GM23338 (cell line): ENCODE data around the gene SYNE3. TPM values are rescaled to one million over a fixed set of nuclear protein-coding genes. Genes with fewer than 3 reads are reported as not detected.

Experiments
- ATAC-seq: fragments of 200-7000 bp; cut with Tn5 transposase; 3 replicates; pipeline ENCODE4 v1.9.1; 2020
- DNase-seq: peaks from one replicate; pipeline ENCODE4 v3.0.0-alpha.2; 2015; ENCODE audit warnings: low spot score
- H2AFZ ChIP-seq: fragments of 200-600 bp; sonication (generic); 2 replicates; pipeline ENCODE4 v1.8.0; 2016; ENCODE audit warnings: antibody characterized with exemption, mild to moderate bottlenecking, moderate library complexity
- H3F3A ChIP-seq: fragments of 200-600 bp; sonication (generic); replicated peaks from 2 replicates; pipeline ENCODE4 v1.8.0; 2017; ENCODE audit warnings: antibody characterized with exemption, mixed run types, low read depth
- H3K27ac ChIP-seq: fragments of 200-600 bp; sonication (generic); 2 replicates; pipeline ENCODE4 v1.6.1; 2016; ENCODE audit warnings: low read depth
- H3K27me3 ChIP-seq: fragments of 200-600 bp; sonication (generic); 2 replicates; pipeline ENCODE4 v1.8.0; 2016; ENCODE audit warnings: mild to moderate bottlenecking, mixed run types, moderate library complexity; ENCODE audit not compliant: insufficient read depth
- H3K36me3 ChIP-seq: fragments of 200-600 bp; sonication (generic); 2 replicates; pipeline ENCODE4 v1.8.0; 2016; ENCODE audit warnings: mild to moderate bottlenecking; ENCODE audit not compliant: insufficient read depth
- H3K4me1 ChIP-seq: fragments of 200-600 bp; sonication (generic); 2 replicates; pipeline ENCODE4 v1.8.0; 2016; ENCODE audit warnings: mild to moderate bottlenecking, moderate library complexity; ENCODE audit not compliant: insufficient read depth
- H3K4me2 ChIP-seq: fragments of 200-600 bp; sonication (generic); 2 replicates; pipeline ENCODE4 v1.7.1; 2017; ENCODE audit warnings: mixed run types
- H3K4me3 ChIP-seq: fragments of 200-600 bp; sonication (generic); 2 replicates; pipeline ENCODE4 v1.6.1; 2016; ENCODE audit warnings: mixed run types
- H3K79me2 ChIP-seq: fragments of 200-600 bp; sonication (generic); replicated peaks from 2 replicates; pipeline ENCODE4 v1.8.0; 2017; ENCODE audit warnings: mild to moderate bottlenecking; ENCODE audit not compliant: insufficient read depth
- H3K9me2 ChIP-seq: fragments of 200-600 bp; sonication (generic); 2 replicates; pipeline ENCODE4 v1.8.0; 2017; ENCODE audit not compliant: insufficient read depth
- H4K20me1 ChIP-seq: fragments of 200-600 bp; sonication (generic); replicated peaks from 2 replicates; pipeline ENCODE4 v1.8.0; 2017; ENCODE audit warnings: mild to moderate bottlenecking; ENCODE audit not compliant: insufficient read depth
- H3K27ac Mint-ChIP-seq: 2 replicates; pipeline ENCODE4 v1.8.0; 2020; ENCODE audit warnings: inconsistent platforms, mild to moderate bottlenecking, moderate library complexity, mixed read lengths
- H3K27me3 Mint-ChIP-seq: 3 replicates; pipeline ENCODE4 v1.8.0; 2022; ENCODE audit warnings: low read depth, mild to moderate bottlenecking, moderate library complexity, mixed read lengths, inconsistent platforms; ENCODE audit not compliant: insufficient read depth, poor library complexity
- H3K36me3 Mint-ChIP-seq: 3 replicates; pipeline ENCODE4 v1.8.0; 2021; ENCODE audit warnings: low read depth, mild to moderate bottlenecking, inconsistent platforms, moderate library complexity, mixed read lengths
- H3K4me1 Mint-ChIP-seq: 3 replicates; pipeline ENCODE4 v1.8.0; 2020; ENCODE audit warnings: mild to moderate bottlenecking, inconsistent platforms, mixed read lengths
- H3K4me3 Mint-ChIP-seq: 3 replicates; pipeline ENCODE4 v1.8.0; 2021; ENCODE audit warnings: moderate library complexity, mild to moderate bottlenecking, inconsistent platforms, mixed read lengths
- H3K9me3 Mint-ChIP-seq: 3 replicates; pipeline ENCODE4 v1.8.0; 2020; ENCODE audit warnings: moderate library complexity, mild to moderate bottlenecking, inconsistent platforms, mixed read lengths
- CREB1 ChIP-seq: fragments of 250-450 bp; sonication (Bioruptor Pico); IDR thresholded peaks from 2 replicates; pipeline ENCODE4 v1.5.0; 2020; ENCODE audit warnings: low read depth, mild to moderate bottlenecking, moderate library complexity
- CTCF ChIP-seq, 2 experiments: fragments of 200-600 bp in 1 of 2; sonication (generic) in 1 of 2; conservative IDR thresholded peaks; 2 replicates each; pipeline versions ENCODE4 v1.5.1 to v1.6.1; 2016 to 2017; ENCODE audit warnings: antibody characterized with exemption in 2 of 2, low read depth in 2 of 2, mild to moderate bottlenecking in 2 of 2, moderate library complexity in 1 of 2
- ETS1 ChIP-seq: IDR thresholded peaks from 2 replicates; pipeline ENCODE4 v1.6.1; 2016; ENCODE audit warnings: antibody characterized with exemption
- EZH2 ChIP-seq: fragments of 200-600 bp; sonication (generic); IDR thresholded peaks from one replicate; pipeline ENCODE4 v1.8.0; 2017; ENCODE audit warnings: antibody characterized with exemption, mild to moderate bottlenecking, low read depth; ENCODE audit not compliant: unreplicated experiment
- EZH2phosphoT487 ChIP-seq: fragments of 200-600 bp; sonication (generic); IDR thresholded peaks from one replicate; pipeline ENCODE4 v1.8.1; 2018; ENCODE audit warnings: antibody characterized with exemption; ENCODE audit not compliant: unreplicated experiment
- JUNB ChIP-seq: IDR thresholded peaks from one replicate; pipeline ENCODE4 v1.6.1; 2016; ENCODE audit warnings: antibody characterized with exemption; ENCODE audit not compliant: unreplicated experiment
- NANOG ChIP-seq: IDR thresholded peaks from 2 replicates; pipeline ENCODE4 v1.6.1; 2016; ENCODE audit warnings: antibody characterized with exemption, borderline replicate concordance
- POLR2AphosphoS5 ChIP-seq: IDR thresholded peaks from 2 replicates; pipeline ENCODE4 v1.6.1; 2016; ENCODE audit warnings: antibody characterized with exemption, low read depth
- REST ChIP-seq: IDR thresholded peaks from one replicate; pipeline ENCODE4 v1.6.1; 2018; ENCODE audit warnings: antibody characterized with exemption; ENCODE audit not compliant: unreplicated experiment
- STAT1 ChIP-seq: IDR thresholded peaks from one replicate; pipeline ENCODE4 v1.6.1; 2016; ENCODE audit warnings: antibody characterized with exemption; ENCODE audit not compliant: unreplicated experiment
- ZNF114 ChIP-seq: fragments of 250-450 bp; sonication (Bioruptor Pico); IDR thresholded peaks from 2 replicates; pipeline ENCODE4 v1.5.0; 2020; ENCODE audit warnings: mild to moderate bottlenecking, moderate library complexity
- ZNF331 ChIP-seq: fragments of 250-450 bp; sonication (Bioruptor Pico); IDR thresholded peaks from 2 replicates; pipeline ENCODE4 v1.5.0; 2020; ENCODE audit warnings: low read depth, mild to moderate bottlenecking, moderate library complexity
- ZNF462 ChIP-seq: fragments of 250-450 bp; sonication (Bioruptor Pico); IDR thresholded peaks from 2 replicates; pipeline ENCODE4 v1.5.0; 2020; ENCODE audit warnings: mild to moderate bottlenecking, moderate library complexity
- polyA plus RNA-seq: library from polyadenylated mRNA; unstranded; fragments of >200 nt; fragmentation: Nextera tagmentation; extraction: Ambion mirVana; gene quantifications from 2 replicates; pipeline ENCODE4 v1.2.1, GENCODE V29; 2016
- total RNA-seq: library from RNA; depleted of rRNA; stranded (reverse); fragments of >200 nt; shearing (Covaris generic); gene quantifications from 2 replicates; pipeline ENCODE4 v1.2.3, GENCODE V29; 2014

The SYNE3 gene
- total and polyA plus RNA-seq, 2 experiments from 2014 or later = 0.02 to 0.03 TPM

- Mint-ChIP-seq H3K9me3 (no peaks in the 10 kb centered on the region), H3K27ac (no peak overlapping the region), H3K36me3 (no peaks in the 10 kb centered on the region), H3K27me3 (peaks cover 2% of the 10 kb centered on the region), H3K4me3 (no peak overlapping the region), H3K4me1 (no peaks in the 10 kb centered on the region)
- H3K27ac ChIP-seq = no peak overlapping the region
- H3K36me3 ChIP-seq = no peaks in the 10 kb centered on the region
- ATAC-seq (no peak), DNase-seq (no peak)
- no peaks in the 10 kb centered on the region for H3K27me3 ChIP-seq
- H4K20me1 ChIP-seq = no peaks in the 10 kb centered on the region
- no peak overlapping the region for H3K4me2 ChIP-seq
- TF ChIP-seq EZH2phosphoT487 = no peak
- no peak for TF ChIP-seq POLR2AphosphoS5
- TF ChIP-seq ETS1 = no peak
- TF ChIP-seq STAT1 = no peak
- no peak for TF ChIP-seq EZH2
- TF ChIP-seq ZNF462 (CRISPR knock-in tag) = no peak
- TF ChIP-seq JUNB = no peak
- TF ChIP-seq ZNF114 (CRISPR knock-in tag) = no peak
- TF ChIP-seq NANOG = no peak
- no peak for TF ChIP-seq CTCF (conservative IDR thresholded peaks at IDR 0.05; ENCODE audit: low read depth in 2 of 2)
- no peak for TF ChIP-seq REST
- no peak for TF ChIP-seq CREB1
- TF ChIP-seq ZNF331 (CRISPR knock-in tag) = no peak
- H3K4me3 ChIP-seq = no peak overlapping the region
- no peaks in the 10 kb centered on the region for H3F3A ChIP-seq
- no peaks in the 10 kb centered on the region for H3K9me2 ChIP-seq
- no peak overlapping the region for H2AFZ ChIP-seq
- H3K79me2 ChIP-seq = no peaks in the 10 kb centered on the region
- no peaks in the 10 kb centered on the region for H3K4me1 ChIP-seq
These were observed 16.2 kb downstream of the SYNE3 start for GRCh38 chr14:95500201-95500681.
